Measurements from ENCODE around the gene CCL28. TPM values are rescaled to one million over a fixed set of nuclear protein-coding genes. Genes with fewer than 3 reads are reported as not detected.

The CCL28 gene
- total and polyA plus RNA-seq, 2 experiments from 2014 or later: 5.7 to 7.1 TPM

DNA sequence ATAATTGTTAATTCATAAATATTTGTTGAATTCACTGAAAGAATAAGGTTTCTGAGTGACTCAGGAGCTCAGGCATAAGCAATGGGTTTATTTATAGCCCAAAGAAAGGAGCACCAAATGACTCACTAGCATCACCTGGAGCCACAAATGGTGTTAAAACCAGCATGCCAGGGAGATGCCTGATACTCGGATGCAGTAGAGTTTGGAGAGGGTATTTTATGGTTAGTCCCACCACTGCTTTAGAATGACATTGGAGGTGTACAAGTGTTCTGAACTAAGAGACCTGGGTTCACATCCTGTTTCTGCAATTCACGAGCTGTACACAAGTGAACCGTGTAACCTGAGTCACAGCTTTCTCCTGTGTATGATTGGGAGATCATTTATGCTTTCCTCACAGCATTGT lies 25.2 kb downstream of the CCL28 start (continued):
- TF ChIP-seq, protein P1, sequence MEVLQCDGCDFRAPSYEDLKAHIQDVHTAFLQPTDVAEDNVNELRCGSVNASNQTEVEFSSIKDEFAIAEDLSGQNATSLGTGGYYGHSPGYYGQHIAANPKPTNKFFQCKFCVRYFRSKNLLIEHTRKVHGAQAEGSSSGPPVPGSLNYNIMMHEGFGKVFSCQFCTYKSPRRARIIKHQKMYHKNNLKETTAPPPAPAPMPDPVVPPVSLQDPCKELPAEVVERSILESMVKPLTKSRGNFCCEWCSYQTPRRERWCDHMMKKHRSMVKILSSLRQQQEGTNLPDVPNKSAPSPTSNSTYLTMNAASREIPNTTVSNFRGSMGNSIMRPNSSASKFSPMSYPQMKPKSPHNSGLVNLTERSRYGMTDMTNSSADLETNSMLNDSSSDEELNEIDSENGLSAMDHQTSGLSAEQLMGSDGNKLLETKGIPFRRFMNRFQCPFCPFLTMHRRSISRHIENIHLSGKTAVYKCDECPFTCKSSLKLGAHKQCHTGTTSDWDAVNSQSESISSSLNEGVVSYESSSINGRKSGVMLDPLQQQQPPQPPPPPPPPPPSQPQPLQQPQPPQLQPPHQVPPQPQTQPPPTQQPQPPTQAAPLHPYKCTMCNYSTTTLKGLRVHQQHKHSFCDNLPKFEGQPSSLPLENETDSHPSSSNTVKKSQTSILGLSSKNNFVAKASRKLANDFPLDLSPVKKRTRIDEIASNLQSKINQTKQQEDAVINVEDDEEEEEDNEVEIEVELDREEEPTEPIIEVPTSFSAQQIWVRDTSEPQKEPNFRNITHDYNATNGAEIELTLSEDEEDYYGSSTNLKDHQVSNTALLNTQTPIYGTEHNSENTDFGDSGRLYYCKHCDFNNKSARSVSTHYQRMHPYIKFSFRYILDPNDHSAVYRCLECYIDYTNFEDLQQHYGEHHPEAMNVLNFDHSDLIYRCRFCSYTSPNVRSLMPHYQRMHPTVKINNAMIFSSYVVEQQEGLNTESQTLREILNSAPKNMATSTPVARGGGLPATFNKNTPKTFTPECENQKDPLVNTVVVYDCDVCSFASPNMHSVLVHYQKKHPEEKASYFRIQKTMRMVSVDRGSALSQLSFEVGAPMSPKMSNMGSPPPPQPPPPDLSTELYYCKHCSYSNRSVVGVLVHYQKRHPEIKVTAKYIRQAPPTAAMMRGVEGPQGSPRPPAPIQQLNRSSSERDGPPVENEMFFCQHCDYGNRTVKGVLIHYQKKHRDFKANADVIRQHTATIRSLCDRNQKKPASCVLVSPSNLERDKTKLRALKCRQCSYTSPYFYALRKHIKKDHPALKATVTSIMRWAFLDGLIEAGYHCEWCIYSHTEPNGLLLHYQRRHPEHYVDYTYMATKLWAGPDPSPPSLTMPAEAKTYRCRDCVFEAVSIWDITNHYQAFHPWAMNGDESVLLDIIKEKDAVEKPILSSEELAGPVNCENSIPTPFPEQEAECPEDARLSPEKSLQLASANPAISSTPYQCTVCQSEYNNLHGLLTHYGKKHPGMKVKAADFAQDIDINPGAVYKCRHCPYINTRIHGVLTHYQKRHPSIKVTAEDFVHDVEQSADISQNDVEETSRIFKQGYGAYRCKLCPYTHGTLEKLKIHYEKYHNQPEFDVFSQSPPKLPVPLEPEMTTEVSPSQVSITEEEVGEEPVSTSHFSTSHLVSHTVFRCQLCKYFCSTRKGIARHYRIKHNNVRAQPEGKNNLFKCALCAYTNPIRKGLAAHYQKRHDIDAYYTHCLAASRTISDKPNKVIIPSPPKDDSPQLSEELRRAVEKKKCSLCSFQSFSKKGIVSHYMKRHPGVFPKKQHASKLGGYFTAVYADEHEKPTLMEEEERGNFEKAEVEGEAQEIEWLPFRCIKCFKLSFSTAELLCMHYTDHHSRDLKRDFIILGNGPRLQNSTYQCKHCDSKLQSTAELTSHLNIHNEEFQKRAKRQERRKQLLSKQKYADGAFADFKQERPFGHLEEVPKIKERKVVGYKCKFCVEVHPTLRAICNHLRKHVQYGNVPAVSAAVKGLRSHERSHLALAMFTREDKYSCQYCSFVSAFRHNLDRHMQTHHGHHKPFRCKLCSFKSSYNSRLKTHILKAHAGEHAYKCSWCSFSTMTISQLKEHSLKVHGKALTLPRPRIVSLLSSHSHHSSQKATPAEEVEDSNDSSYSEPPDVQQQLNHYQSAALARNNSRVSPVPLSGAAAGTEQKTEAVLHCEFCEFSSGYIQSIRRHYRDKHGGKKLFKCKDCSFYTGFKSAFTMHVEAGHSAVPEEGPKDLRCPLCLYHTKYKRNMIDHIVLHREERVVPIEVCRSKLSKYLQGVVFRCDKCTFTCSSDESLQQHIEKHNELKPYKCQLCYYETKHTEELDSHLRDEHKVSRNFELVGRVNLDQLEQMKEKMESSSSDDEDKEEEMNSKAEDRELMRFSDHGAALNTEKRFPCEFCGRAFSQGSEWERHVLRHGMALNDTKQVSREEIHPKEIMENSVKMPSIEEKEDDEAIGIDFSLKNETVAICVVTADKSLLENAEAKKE (CRISPR knock-in tag; IDR thresholded peaks at IDR 0.05): no peak

DNA sequence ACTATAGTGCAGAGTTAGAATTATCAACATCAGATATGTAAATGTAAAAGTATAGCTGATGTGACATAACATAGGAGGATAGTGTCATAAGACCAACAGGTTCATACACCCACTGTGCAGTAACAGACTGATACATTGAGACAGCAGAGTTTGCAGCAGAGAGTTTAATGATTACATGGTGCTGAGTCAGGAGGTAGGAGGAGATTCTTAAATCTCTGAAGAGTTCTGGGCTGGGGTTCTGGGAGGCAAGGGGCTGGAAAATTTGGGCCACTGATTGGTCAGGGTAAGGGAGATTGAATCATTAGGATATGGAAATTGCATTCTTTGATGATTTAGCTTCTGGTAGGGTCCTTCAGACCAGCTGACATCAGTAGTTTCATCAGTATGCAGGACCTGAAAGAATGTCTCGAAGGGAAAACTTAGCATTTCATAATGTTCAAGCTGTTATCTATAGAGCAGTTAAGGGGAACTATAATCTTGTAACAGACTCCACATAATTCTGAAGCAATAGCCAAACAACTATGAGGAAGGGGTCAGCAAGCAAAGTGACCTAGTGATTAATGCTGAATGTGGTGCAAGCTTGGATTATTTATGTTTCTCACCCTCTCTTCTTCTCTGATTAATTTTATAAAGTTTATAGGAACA lies 35.6 kb downstream of the CCL28 start:
- Histone ChIP-seq H3F3A (replicated peaks; ENCODE audit: low read depth) (no peaks in the 10 kb centered on the region), H4K20me1 (replicated peaks; ENCODE audit: insufficient read depth) (no peaks in the 10 kb centered on the region), H3K4me2 (no peak overlapping the region), H2AFZ (no peak overlapping the region), H3K27ac (ENCODE audit: low read depth) (no peak overlapping the region), H3K4me3 (no peak overlapping the region), H3K36me3 (ENCODE audit: insufficient read depth) (no peaks in the 10 kb centered on the region), H3K27me3 (ENCODE audit: insufficient read depth) (no peaks in the 10 kb centered on the region), H3K79me2 (replicated peaks; ENCODE audit: insufficient read depth) (no peaks in the 10 kb centered on the region), H3K4me1 (ENCODE audit: insufficient read depth) (no peaks in the 10 kb centered on the region), H3K9me2 (ENCODE audit: insufficient read depth) (no peaks in the 10 kb centered on the region)
- ATAC-seq: no peak
- H3K27me3 Mint-ChIP-seq (ENCODE audit: insufficient read depth, low read depth, poor library complexity): peaks cover 2% of the 10 kb centered on the region
- no peak for DNase-seq (ENCODE audit: low spot score)
- no peak overlapping the region for H3K4me3 Mint-ChIP-seq
- no peak overlapping the region for H3K27ac Mint-ChIP-seq
- no peaks in the 10 kb centered on the region; the same call in 2 of the 3 replicates for H3K36me3 Mint-ChIP-seq (ENCODE audit: low read depth)
- H3K9me3 Mint-ChIP-seq: peaks cover 3% of the 10 kb centered on the region; the same call in 1 of the 3 replicates
- no peaks in the 10 kb centered on the region for H3K4me1 Mint-ChIP-seq
- no peak for TF ChIP-seq JUNB (IDR thresholded peaks at IDR 0.05; ENCODE audit: unreplicated experiment)
- TF ChIP-seq NANOG (IDR thresholded peaks at IDR 0.05; ENCODE audit: borderline replicate concordance): no peak
- TF ChIP-seq ZNF114 (CRISPR knock-in tag; IDR thresholded peaks at IDR 0.05): no peak
- TF ChIP-seq EZH2phosphoT487 (IDR thresholded peaks at IDR 0.05; ENCODE audit: unreplicated experiment): no peak
